Ascending aorta (tissue), 2 donors: ENCODE data around the gene FAM153A. TPM values are rescaled to one million over a fixed set of nuclear protein-coding genes. Genes with fewer than 3 reads are reported as not detected.
"Not testable (repeated sequence)": the region's sequence is repeated elsewhere in the genome, so short reads cannot be mapped to it uniquely, and the experiment has no call there.

Experiments used
- DNase-seq, 2 donors: peaks; one replicate each; pipeline ENCODE4 v3.0.0-alpha.2; 2019; ENCODE audit warnings: low spot score in 2 of 2
- H3K27ac ChIP-seq, 2 donors: fragments of 200-600 bp; sonication (generic); one replicate each; pipeline ENCODE4 v1.5.1; 2016 to 2017; ENCODE audit warnings: mild to moderate bottlenecking in 1 of 2
- H3K27me3 ChIP-seq: fragments of 200-600 bp; sonication (generic); one replicate; pipeline ENCODE4 v1.5.1; 2017
- H3K36me3 ChIP-seq, 2 donors: fragments of 200-600 bp; sonication (generic); one replicate each; pipeline ENCODE4 v1.5.1; 2016
- H3K4me1 ChIP-seq, 2 donors: fragments of 200-600 bp; sonication (generic); one replicate each; pipeline ENCODE4 v1.5.1; 2016 to 2017; ENCODE audit warnings: mild to moderate bottlenecking in 1 of 2
- H3K4me3 ChIP-seq, 2 donors: fragments of 200-600 bp; sonication (generic); one replicate each; pipeline ENCODE4 v1.5.1; 2016 to 2017; ENCODE audit warnings: mild to moderate bottlenecking in 1 of 2
- H3K9me3 ChIP-seq, 2 donors: fragments of 200-600 bp; sonication (generic); one replicate each; pipeline ENCODE4 v1.5.1; 2016
- intact Hi-C: fragments of 100-400 bp; cut with DNase I; formaldehyde crosslinking; loops from one replicate; pipeline ENCODE4 v1.15.1; 2023
- total RNA-seq: library from RNA; depleted of rRNA; stranded (reverse); fragments of >200 nt; gene quantifications from one replicate; pipeline ENCODE4 v1.1.0, GENCODE V29; 2016

FAM153A gene
- not detected for total RNA-seq

DNA sequence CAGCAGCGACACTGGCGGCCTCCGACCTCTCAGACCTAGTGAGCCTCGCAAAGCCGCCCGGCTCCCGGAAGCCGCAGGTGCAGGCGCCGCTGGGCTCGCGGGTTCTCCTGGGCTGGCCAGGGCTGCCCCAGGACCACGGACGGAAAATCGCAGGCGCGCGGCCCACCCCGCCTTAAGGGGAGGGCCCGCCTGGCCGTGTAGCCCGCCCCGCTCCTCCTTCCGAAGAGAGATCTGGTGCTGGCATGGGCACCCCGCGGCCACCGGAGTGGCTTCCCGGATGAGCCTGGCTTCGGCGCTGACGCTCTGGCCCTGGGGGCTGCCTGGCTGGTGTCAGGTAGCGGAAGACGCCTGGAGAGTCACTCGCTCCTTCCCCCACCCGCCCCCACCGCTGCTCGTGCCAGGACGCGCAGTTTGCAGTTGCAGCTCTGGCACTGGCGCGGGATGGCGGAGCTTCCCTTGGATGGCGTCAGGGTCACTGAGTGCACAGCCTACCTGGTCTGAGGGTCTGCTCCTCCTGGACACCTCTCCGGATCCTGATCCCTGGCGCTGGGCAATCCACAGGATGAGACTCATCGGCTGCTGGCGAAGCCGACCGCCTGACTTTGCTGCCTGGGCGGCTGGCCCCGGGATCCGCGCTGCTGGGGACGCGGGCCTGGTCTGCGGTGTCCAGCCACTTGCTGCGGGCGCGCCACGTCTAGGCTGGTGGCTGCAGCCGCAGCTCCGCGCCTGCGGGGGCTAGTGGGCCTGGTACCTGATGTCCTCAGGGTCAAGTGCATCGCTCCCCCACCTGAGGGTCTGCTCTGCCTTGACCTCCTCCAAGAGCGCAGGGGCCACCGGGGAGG is at the start of gene FAM153A:
TSS of gene FAM153A (minus strand) at position 108 of the 842 bp plus-strand sequence.
- H3K4me1 ChIP-seq, H3K36me3 ChIP-seq, DNase-seq, intact Hi-C loops, H3K4me3 ChIP-seq, H3K27ac ChIP-seq, H3K27me3 ChIP-seq, H3K9me3 ChIP-seq: not testable (repeated sequence)

DNA sequence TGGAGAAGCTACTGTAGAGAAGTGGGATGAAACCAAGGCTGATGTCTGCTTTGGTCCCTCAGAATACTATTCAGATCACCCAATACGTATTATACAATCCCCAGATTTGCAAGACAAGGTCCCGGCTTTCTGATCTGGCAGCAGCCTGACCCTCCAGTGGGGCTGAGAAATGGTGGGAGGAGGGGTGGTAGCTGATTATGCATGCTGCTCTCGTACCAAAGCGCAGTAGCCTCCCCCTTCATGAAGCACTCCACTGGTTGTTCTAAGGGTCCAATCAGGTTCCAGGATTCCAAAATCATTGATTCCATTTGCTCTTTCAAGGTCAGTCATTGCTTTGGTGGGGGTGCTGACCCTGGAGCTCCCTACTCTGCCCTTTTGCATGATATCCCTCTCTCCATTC is 49.6 kb upstream of the FAM153A start:
- H3K9me3 ChIP-seq, H3K27me3 ChIP-seq, H3K4me1 ChIP-seq, H3K4me3 ChIP-seq, H3K27ac ChIP-seq, DNase-seq, intact Hi-C loops, H3K36me3 ChIP-seq: not testable (repeated sequence)

DNA sequence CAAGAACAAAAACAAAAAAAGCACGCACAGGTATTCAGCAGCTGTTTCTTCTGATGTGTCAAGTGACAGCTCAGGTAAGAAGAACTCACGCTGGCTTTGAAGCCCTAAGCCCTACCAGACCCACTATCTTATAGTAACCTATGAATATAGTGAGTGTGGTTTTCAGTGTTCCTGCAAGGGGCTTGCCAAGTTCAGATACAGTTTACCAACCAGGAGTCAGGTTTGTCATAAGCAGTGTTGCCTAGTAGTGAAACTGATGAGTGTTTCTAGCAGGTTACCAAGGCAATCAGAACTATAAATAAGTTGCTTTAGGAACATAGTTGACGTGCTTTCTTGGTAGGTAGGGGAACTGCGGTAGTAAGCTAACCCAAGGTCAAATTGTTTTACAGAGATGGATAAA is 43.4 kb upstream of the FAM153A start:
- H3K4me3 ChIP-seq, H3K9me3 ChIP-seq, intact Hi-C loops: not testable (repeated sequence)

DNA sequence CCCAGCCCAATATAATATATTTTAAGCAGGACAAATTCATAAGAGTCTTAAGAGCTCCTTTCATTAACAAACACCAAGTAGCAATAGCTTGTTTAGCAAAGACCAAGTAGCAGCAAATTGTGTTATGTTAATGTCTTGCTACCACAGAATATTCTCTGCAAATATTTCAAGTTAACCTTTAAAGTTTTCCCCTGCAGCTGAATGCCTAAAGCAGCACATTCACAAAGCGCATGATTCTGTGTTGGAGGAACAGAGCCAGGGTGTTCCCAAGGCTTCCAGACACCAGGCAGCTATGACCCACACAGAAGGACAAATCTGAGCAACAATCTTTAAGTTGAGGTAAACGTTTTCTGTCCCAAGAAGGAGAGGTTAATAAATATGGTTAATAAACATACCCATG is 42.1 kb upstream of the FAM153A start:
- intact Hi-C loops, H3K36me3 ChIP-seq, H3K9me3 ChIP-seq, H3K27me3 ChIP-seq, DNase-seq, H3K4me1 ChIP-seq, H3K27ac ChIP-seq, H3K4me3 ChIP-seq: not testable (repeated sequence)

More for the DNA sequence above, 43.4 kb upstream of the FAM153A start:
- not testable (repeated sequence) for H3K4me1 ChIP-seq, H3K27ac ChIP-seq, DNase-seq, H3K36me3 ChIP-seq, H3K27me3 ChIP-seq

DNA sequence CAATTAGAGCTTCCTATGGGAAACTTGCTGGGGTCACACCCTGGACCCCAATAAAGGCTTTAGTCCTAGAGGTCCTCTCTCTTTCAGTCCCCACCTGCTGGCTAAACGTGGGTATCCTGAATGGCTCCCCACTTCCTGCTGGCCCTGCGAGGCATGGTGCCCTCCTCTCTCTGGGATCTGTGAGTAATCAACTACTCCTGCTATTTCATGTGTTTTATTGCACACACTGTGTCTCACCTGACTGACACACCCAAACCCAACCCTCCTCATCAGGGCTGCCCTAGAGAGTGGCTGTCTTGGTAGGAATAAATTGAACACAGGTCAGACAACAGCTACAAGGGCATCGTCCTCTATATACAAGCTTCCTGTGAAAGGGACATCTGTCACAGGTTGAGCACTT is 39.8 kb upstream of the FAM153A start:
- H3K4me3 ChIP-seq, H3K36me3 ChIP-seq, intact Hi-C loops, H3K27me3 ChIP-seq, H3K9me3 ChIP-seq, H3K4me1 ChIP-seq, H3K27ac ChIP-seq, DNase-seq: not testable (repeated sequence)

DNA sequence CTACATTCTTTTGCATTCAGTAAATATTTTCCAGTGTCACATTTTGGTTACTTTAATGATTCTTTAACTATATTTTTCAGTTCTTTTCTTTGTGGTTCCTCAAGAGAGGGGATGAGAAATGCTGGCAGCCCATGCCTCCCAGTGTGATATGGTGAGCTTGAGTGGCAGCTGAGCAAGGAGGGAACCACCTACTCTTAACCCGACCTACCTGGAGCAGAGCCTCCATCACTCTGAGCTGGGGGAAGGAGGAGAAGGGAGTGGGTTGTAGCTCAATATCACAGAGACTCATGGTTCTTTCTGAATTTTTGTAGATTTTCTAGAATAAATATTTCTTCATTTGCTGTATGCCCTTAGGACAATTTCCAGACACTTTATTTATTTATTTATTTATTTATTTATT is 37.0 kb upstream of the FAM153A start:
- H3K36me3 ChIP-seq, H3K4me3 ChIP-seq, H3K27ac ChIP-seq, intact Hi-C loops, H3K4me1 ChIP-seq, H3K27me3 ChIP-seq, DNase-seq, H3K9me3 ChIP-seq: not testable (repeated sequence)

DNA sequence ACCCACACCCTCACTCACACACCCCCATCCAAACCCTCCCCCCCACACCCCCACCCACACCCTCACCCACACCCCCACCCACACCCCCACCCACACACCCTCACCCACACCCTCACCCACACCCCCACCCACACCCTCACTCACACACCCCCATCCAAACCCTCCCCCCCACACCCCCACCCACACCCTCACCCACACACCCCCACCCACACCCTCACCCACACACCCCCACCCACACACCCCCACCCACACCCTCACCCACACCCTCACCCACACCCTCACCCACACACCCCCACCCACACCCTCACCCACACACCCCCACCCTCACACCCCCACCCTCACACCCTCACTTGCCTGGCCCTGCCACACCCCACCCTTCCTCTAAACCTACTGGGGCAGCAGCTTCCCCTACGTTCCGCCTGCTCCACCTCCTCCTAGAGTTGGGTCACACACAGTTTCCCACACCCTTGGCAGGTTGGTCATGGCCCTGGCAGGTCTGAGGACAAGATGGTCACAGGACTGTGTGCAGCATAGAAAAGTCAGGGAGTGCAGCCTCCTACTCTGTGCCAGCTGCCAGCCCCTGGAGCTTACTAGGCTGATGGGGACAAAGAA is 30.2 kb upstream of the FAM153A start:
- H3K27ac ChIP-seq, H3K9me3 ChIP-seq, H3K27me3 ChIP-seq, H3K4me3 ChIP-seq, DNase-seq, intact Hi-C loops, H3K4me1 ChIP-seq, H3K36me3 ChIP-seq: not testable (repeated sequence)

DNA sequence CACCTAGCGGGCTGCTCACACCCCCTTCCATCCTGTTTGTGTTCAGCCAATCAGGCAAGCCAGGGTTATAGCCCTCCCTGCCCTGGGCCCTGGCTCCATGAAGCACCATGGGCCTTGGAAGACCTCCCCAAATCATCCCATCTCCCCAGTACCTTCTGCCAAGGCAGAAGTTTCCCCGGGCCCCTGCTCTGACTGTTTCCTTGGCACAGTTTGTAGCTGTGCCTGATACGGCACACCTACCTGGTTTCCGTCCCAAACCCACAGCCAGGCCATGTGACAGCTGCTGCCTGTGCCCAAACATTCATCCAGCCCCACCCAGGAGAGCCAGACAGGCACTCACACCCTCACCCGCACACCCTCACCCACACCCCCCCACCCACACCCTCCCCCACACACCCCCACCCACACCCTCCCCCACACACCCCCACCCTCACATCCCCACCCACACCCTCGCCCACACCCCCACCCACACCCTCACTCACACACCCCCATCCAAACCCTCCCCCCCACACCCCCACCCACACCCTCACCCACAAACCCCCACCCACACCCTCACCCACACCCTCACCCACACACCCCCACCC is 29.6 kb upstream of the FAM153A start:
- DNase-seq, H3K4me1 ChIP-seq, H3K9me3 ChIP-seq, H3K4me3 ChIP-seq, H3K27me3 ChIP-seq, H3K36me3 ChIP-seq, intact Hi-C loops, H3K27ac ChIP-seq: not testable (repeated sequence)

DNA sequence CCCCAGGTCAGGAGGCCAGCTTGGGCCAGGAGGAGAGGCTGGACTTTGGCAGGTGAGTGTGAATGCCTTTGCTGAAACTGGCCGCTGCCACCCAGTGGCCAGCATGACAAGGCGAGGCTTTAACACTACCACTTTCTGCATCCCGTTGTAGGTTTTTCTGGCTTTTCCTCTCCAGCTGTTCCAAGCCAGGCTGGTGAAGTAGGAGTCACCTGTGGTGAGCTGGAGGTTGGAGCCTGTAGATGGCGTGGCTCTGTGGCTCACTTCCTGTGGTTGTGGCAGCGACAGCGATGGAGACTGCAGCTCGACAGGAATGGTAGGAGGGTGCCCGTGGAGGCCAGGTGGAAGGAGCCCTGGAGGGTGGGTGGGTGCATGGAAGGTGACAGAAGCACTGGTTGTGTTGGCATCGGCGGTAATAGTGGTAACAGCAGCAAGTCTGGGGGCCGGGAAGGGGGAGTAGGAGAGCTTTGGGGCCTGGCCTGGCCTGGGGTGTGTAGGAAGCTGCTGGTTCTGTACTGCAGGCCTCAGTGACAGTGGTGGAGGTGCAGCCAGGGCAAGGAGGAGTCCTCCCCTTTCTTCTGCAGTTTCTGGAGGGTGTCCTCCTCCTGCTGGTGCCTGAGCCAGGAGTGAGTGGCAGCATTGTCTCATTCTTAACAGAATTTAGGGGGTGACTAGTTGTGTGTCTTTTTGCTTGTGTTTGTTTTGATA is 26.7 kb upstream of the FAM153A start:
- H3K4me1 ChIP-seq, H3K36me3 ChIP-seq, H3K9me3 ChIP-seq, H3K4me3 ChIP-seq, H3K27me3 ChIP-seq, intact Hi-C loops, DNase-seq, H3K27ac ChIP-seq: not testable (repeated sequence)

DNA sequence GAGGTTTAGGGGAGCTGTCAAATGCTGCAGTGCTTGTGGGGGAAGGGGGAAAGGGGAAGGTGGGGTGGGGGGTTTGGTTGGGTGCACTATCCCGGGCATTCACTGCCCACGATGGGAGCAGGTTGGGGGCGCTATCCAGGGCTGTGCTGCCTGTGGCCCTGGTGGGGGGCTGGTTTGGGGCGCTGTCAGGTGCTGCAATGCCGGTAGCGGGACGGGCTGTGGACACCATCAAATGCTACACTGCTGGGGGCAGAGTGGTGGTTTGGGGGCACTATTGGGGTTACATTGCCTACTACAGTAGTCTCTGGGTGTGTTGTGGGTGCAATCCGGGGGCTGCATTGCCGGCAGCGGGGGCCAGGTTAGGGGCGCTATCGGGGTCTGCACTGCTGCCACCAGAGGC is 25.7 kb upstream of the FAM153A start:
- H3K9me3 ChIP-seq, H3K27ac ChIP-seq, DNase-seq, H3K4me3 ChIP-seq, H3K4me1 ChIP-seq, intact Hi-C loops, H3K36me3 ChIP-seq, H3K27me3 ChIP-seq: not testable (repeated sequence)

DNA sequence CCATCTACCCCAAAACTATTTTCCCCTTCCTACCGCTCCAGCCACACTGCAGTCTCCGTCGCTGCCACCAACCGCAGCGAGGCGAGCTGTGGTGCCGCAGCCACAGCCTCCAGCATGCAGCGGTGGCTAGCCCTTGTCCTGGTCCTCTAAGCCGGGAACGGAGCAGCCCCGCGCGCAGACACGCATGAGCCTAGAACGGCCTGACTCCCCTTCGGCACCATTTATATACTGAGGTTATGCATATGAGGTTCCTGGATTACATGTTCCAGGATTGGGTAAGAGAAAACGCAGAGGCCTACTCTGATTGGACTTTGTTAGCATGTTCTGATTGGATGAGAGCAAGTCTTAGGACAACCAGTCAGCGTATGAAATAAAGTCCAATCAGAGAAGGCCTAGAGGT is 24.6 kb upstream of the FAM153A start:
- H3K36me3 ChIP-seq, H3K27me3 ChIP-seq, H3K4me3 ChIP-seq, H3K9me3 ChIP-seq, intact Hi-C loops, DNase-seq, H3K4me1 ChIP-seq, H3K27ac ChIP-seq: not testable (repeated sequence)

DNA sequence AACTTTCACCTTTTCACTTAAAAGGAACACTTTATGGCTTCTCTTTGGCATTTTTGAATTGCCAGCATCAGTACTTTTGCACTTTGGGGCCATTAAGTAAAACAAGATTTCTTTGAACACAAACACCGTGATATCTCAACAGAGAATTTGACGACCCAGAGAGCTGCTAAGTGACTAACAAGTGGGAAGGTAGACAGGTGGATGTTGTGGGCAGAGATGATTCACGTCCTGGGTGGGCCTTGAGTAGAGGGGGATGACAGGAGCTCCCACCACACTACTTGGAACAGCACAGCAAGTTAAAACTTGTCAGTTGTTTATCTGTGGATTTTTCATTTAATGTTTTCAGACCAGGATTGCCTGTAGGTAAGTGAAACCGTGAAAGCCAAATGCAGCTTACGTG is 18.7 kb upstream of the FAM153A start:
- not testable (repeated sequence) for H3K9me3 ChIP-seq

DNA sequence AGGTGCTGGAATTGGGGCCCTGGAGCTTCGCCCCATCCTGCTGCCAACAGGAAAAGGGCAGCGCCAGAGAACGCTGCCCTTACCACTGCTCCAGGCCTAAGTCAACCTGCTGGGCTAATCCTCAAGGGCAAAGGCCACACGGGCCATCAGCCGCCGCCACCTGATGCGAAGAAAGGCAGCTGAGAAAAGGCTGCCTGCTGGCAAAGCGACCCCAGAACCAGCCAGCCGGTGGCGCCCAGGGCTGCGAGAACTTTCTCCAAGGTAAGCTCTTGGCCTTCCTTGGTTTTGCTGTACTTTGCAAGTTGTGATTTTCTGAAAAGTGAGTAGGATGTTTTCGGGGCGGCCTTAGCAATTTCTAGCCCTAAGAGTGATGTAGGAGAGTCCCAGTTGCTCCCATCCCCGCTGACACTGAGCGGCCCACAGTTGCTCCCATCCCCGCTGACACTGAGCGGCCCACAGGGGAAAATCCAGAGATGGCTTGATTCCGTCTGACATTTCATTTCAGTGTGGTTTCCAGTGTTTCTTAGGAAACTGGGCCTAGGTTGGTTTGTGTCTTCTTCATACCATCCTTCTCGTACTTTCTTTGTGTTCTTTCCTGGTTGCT is 15.6 kb upstream of the FAM153A start:
- DNase-seq, H3K4me1 ChIP-seq, intact Hi-C loops, H3K4me3 ChIP-seq, H3K27ac ChIP-seq, H3K36me3 ChIP-seq, H3K9me3 ChIP-seq, H3K27me3 ChIP-seq: not testable (repeated sequence)

More for the DNA sequence above, 18.7 kb upstream of the FAM153A start:
- H3K4me3 ChIP-seq, H3K36me3 ChIP-seq, H3K27ac ChIP-seq, H3K27me3 ChIP-seq, intact Hi-C loops, DNase-seq, H3K4me1 ChIP-seq: not testable (repeated sequence)

DNA sequence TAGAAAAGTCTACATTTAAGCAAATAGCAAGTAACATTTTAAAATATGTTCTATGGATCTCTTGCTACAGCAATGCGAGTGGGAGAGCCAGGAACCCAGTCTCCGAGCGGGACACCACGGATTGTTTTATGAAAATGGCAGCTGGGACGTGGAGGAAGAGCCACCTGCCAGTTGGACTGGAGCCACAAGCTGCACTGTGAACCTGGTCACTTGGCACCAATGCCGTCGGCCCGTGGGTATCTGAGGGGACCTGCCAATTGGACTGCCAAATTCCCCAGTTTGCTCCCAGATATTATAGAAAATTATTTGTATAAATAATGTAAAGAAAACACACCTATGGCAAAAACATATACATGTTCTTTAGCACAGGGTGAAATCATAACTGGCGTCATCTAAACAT is 10.6 kb upstream of the FAM153A start:
- H3K4me3 ChIP-seq, H3K4me1 ChIP-seq, intact Hi-C loops, H3K27me3 ChIP-seq, H3K36me3 ChIP-seq, H3K27ac ChIP-seq, DNase-seq, H3K9me3 ChIP-seq: not testable (repeated sequence)
